ENCODE results near the gene TRPM8. TPM values are rescaled to one million over a fixed set of nuclear protein-coding genes. Genes with fewer than 3 reads are reported as not detected.
"Not testable (repeated sequence)": the region's sequence is repeated elsewhere in the genome, so short reads cannot be mapped to it uniquely, and the experiment has no call there.

Gene TRPM8
- polyA plus RNA-seq (2011; rRNA removed): 0.11 TPM in 1 of 2 replicates, not detected in the other
- polyA minus RNA-seq (2011; rRNA and poly(A)+ RNA removed): 0.26 TPM in 1 of 2 replicates, not detected in the other

GRCh38 chr2:233917116-233917515 lies at the start of gene TRPM8:
TRPM8 (plus strand) TSS chr2:233917373; CDS start chr2:233926538, 9,165 bp downstream.
- Histone ChIP-seq H3K27ac (ENCODE audit: low read depth, low read length) (no peak within 1 kb of the TSS), H3K27me3 (ENCODE audit: control insufficient read depth, insufficient read depth, low read length) (peaks cover 9% of the 10 kb centered on the region), H3K9me3 (ENCODE audit: control insufficient read depth, insufficient read depth, low read length) (no peaks in the 10 kb centered on the region), H3K4me3 (ENCODE audit: low read depth, low read length) (no peak within 1 kb of the TSS)
- POLR2A ChIA-PET: no interaction called here
- CTCF ChIA-PET: interaction anchor here (1.0 to 1.1 kb wide), 2 partner anchors 11 to 60 kb away, joined by 3 read pairs; no protein-coding TSS in a partner anchor
- no peak for TF ChIP-seq CTCF (IDR thresholded peaks at IDR 0.05; ENCODE audit: low read depth, low read length)
- no peak for DNase-seq (ENCODE audit: low read depth, low spot score)

- Histone ChIP-seq H3K27me3 (ENCODE audit: control insufficient read depth, insufficient read depth, low read length) (peaks cover under 1% of the 10 kb centered on the region), H3K4me3 (ENCODE audit: low read depth, low read length) (peak within 1 kb of the TSS; percentile 72), H3K9me3 (ENCODE audit: control insufficient read depth, insufficient read depth, low read length) (peaks cover 12% of the 10 kb centered on the region), H3K27ac (ENCODE audit: low read depth, low read length) (no peak within 1 kb of the TSS)
- POLR2A ChIA-PET: no interaction called here
- CTCF ChIA-PET: interaction anchor here (1.7 kb wide), 1 partner anchor 11 kb away, joined by 13 read pairs; no protein-coding TSS in a partner anchor
- no peak for TF ChIP-seq CTCF (IDR thresholded peaks at IDR 0.05; ENCODE audit: low read depth, low read length)
- DNase-seq (ENCODE audit: low read depth, low spot score): no peak
These were observed 49.1 kb upstream of the TRPM8 start, which contains the start of gene MSL3B for GRCh38 chr2:233867993-233868532. MSL3B (minus strand) TSS chr2:233868386.

- DNase-seq (ENCODE audit: low read depth, low spot score): no peak
- TF ChIP-seq CTCF (IDR thresholded peaks at IDR 0.05; ENCODE audit: low read depth, low read length): no peak
- Histone ChIP-seq H3K4me3 (ENCODE audit: low read depth, low read length) (no peak overlapping the region), H3K27me3 (ENCODE audit: control insufficient read depth, insufficient read depth, low read length) (peaks cover 4% of the 10 kb centered on the region), H3K27ac (ENCODE audit: low read depth, low read length) (no peak overlapping the region), H3K9me3 (ENCODE audit: control insufficient read depth, insufficient read depth, low read length) (peaks cover 11% of the 10 kb centered on the region)
- CTCF ChIA-PET: no interaction called here
- POLR2A ChIA-PET: no interaction called here
These were observed 45.7 kb upstream of the TRPM8 start for GRCh38 chr2:233871432-233871831.

GRCh38 chr2:233872125-233872524 lies 45.0 kb upstream of the TRPM8 start:
- POLR2A ChIA-PET; DNase-seq (ENCODE audit: low read depth, low spot score); CTCF ChIA-PET; H3K27ac ChIP-seq (ENCODE audit: low read depth, low read length); H3K9me3 ChIP-seq (ENCODE audit: control insufficient read depth, insufficient read depth, low read length); H3K27me3 ChIP-seq (ENCODE audit: control insufficient read depth, insufficient read depth, low read length); H3K4me3 ChIP-seq (ENCODE audit: low read depth, low read length): not testable (repeated sequence)

GRCh38 chr2:233882353-233882752 lies 34.8 kb upstream of the TRPM8 start:
- DNase-seq (ENCODE audit: low read depth, low spot score): no peak
- POLR2A ChIA-PET: no interaction called here
- CTCF ChIA-PET: no interaction called here
- TF ChIP-seq CTCF (IDR thresholded peaks at IDR 0.05; ENCODE audit: low read depth, low read length): no peak
- Histone ChIP-seq H3K4me3 (ENCODE audit: low read depth, low read length) (no peak overlapping the region), H3K27me3 (ENCODE audit: control insufficient read depth, insufficient read depth, low read length) (peaks cover 2% of the 10 kb centered on the region), H3K27ac (ENCODE audit: low read depth, low read length) (no peak overlapping the region), H3K9me3 (ENCODE audit: control insufficient read depth, insufficient read depth, low read length) (no peaks in the 10 kb centered on the region)

All from AG04450 (cell line).